ENCODE results near the gene XPR1. TPM values are rescaled to one million over a fixed set of nuclear protein-coding genes. Genes with fewer than 3 reads are reported as not detected.

Gene XPR1
- 62.1 TPM for total RNA-seq (ENCODE audit: unreplicated experiment)
- long read RNA-seq: 0 reads

GRCh38 chr1:180631766-180632325, at the start of gene XPR1:
Gene XPR1, plus strand, starts transcription at chr1:180632022. Its CDS starts 180 bp downstream, at chr1:180632202.
- H3K36me3 Mint-ChIP-seq (ENCODE audit: unreplicated experiment): no peaks in the 10 kb centered on the region
- H3K4me3 Mint-ChIP-seq (ENCODE audit: unreplicated experiment): peak within 1 kb of the TSS; percentile 81
- peaks cover 5% of the 10 kb centered on the region for H3K27me3 Mint-ChIP-seq (ENCODE audit: unreplicated experiment)
- H3K27ac Mint-ChIP-seq (ENCODE audit: unreplicated experiment): peak within 1 kb of the TSS; percentile 89
- no peak for TF ChIP-seq CTCF (IDR thresholded peaks at IDR 0.05; ENCODE audit: partially characterized antibody, unreplicated experiment)
- peaks cover 11% of the 10 kb centered on the region for H3K4me1 Mint-ChIP-seq (ENCODE audit: low read depth, unreplicated experiment)
- peak; percentile 97 for DNase-seq
- peaks cover 5% of the 10 kb centered on the region for H3K9me3 Mint-ChIP-seq (ENCODE audit: unreplicated experiment)

GRCh38 chr1:180584869-180585268, 47.0 kb upstream of the XPR1 start:
- H3K27me3 Mint-ChIP-seq (ENCODE audit: unreplicated experiment): no peaks in the 10 kb centered on the region
- no peak overlapping the region for H3K27ac Mint-ChIP-seq (ENCODE audit: unreplicated experiment)
- no peak for TF ChIP-seq CTCF (IDR thresholded peaks at IDR 0.05; ENCODE audit: partially characterized antibody, unreplicated experiment)
- no peaks in the 10 kb centered on the region for H3K36me3 Mint-ChIP-seq (ENCODE audit: unreplicated experiment)
- no peak for DNase-seq
- H3K9me3 Mint-ChIP-seq (ENCODE audit: unreplicated experiment): no peaks in the 10 kb centered on the region
- H3K4me3 Mint-ChIP-seq (ENCODE audit: unreplicated experiment): no peak overlapping the region
- H3K4me1 Mint-ChIP-seq (ENCODE audit: low read depth, unreplicated experiment): peaks cover 4% of the 10 kb centered on the region

- Mint-ChIP-seq H3K27me3 (ENCODE audit: unreplicated experiment) (peaks cover 2% of the 10 kb centered on the region), H3K9me3 (ENCODE audit: unreplicated experiment) (no peaks in the 10 kb centered on the region), H3K4me1 (ENCODE audit: low read depth, unreplicated experiment) (no peaks in the 10 kb centered on the region), H3K36me3 (ENCODE audit: unreplicated experiment) (no peaks in the 10 kb centered on the region), H3K4me3 (ENCODE audit: unreplicated experiment) (no peak overlapping the region), H3K27ac (ENCODE audit: unreplicated experiment) (no peak overlapping the region)
- TF ChIP-seq CTCF (IDR thresholded peaks at IDR 0.05; ENCODE audit: partially characterized antibody, unreplicated experiment): no peak
- no peak for DNase-seq
Measured at GRCh38 chr1:180585994-180586359, 45.8 kb upstream of the XPR1 start.

- Mint-ChIP-seq H3K4me3 (ENCODE audit: unreplicated experiment) (no peak overlapping the region), H3K9me3 (ENCODE audit: unreplicated experiment) (no peaks in the 10 kb centered on the region), H3K27ac (ENCODE audit: unreplicated experiment) (no peak overlapping the region), H3K4me1 (ENCODE audit: low read depth, unreplicated experiment) (no peaks in the 10 kb centered on the region), H3K36me3 (ENCODE audit: unreplicated experiment) (no peaks in the 10 kb centered on the region), H3K27me3 (ENCODE audit: unreplicated experiment) (peaks cover 2% of the 10 kb centered on the region)
- DNase-seq: no peak
- TF ChIP-seq CTCF (IDR thresholded peaks at IDR 0.05; ENCODE audit: partially characterized antibody, unreplicated experiment): no peak
Measured at GRCh38 chr1:180586671-180587155, 45.1 kb upstream of the XPR1 start.

GRCh38 chr1:180588121-180588520, 43.7 kb upstream of the XPR1 start:
- no peak for DNase-seq

More at GRCh38 chr1:180588121-180588520, 43.7 kb upstream of the XPR1 start:
- H3K36me3 Mint-ChIP-seq (ENCODE audit: unreplicated experiment): no peaks in the 10 kb centered on the region
- H3K27me3 Mint-ChIP-seq (ENCODE audit: unreplicated experiment): peaks cover 2% of the 10 kb centered on the region
- no peak overlapping the region for H3K4me3 Mint-ChIP-seq (ENCODE audit: unreplicated experiment)
- H3K9me3 Mint-ChIP-seq (ENCODE audit: unreplicated experiment): peaks cover 1% of the 10 kb centered on the region
- TF ChIP-seq CTCF (IDR thresholded peaks at IDR 0.05; ENCODE audit: partially characterized antibody, unreplicated experiment): no peak
- H3K27ac Mint-ChIP-seq (ENCODE audit: unreplicated experiment): no peak overlapping the region
- H3K4me1 Mint-ChIP-seq (ENCODE audit: low read depth, unreplicated experiment): no peaks in the 10 kb centered on the region
